Natural killer cell (primary cell): ENCODE data around the gene ZEB2. TPM values are rescaled to one million over a fixed set of nuclear protein-coding genes. Genes with fewer than 3 reads are reported as not detected.
A peak's percentile ranks its signal among the peaks of the same experiment; 100 is the strongest.
"Not testable (repeated sequence)": the region's sequence is repeated elsewhere in the genome, so short reads cannot be mapped to it uniquely, and the experiment has no call there.

Source experiments
- ATAC-seq, 3 donors: fragments of 150-1000 bp in 2 of 3; fragments of 200-7000 bp in 1 of 3; cut with Tn5 transposase; 1 replicate in 1 of 3; 2 replicates in 2 of 3; pipeline ENCODE4 v1.10.0; 2021; ENCODE audit warnings: mild to moderate bottlenecking in 2 of 3, moderate library complexity in 2 of 3
- DNase-seq, 2 donors: peaks; one replicate each; pipeline versions ENCODE4 v3.0.0 to v3.0.0-alpha.2; 2013 to 2021; ENCODE audit warnings: mixed read lengths in 1 of 2
- H3K27ac ChIP-seq: one replicate; pipeline ENCODE4 v1.5.1; 2013; ENCODE audit warnings: mild to moderate bottlenecking, low read length
- H3K27me3 ChIP-seq: one replicate; pipeline ENCODE4 v1.6.1; 2013; ENCODE audit warnings: low read length; ENCODE audit not compliant: control insufficient read depth, insufficient read depth
- H3K36me3 ChIP-seq: one replicate; pipeline ENCODE4 v1.6.1; 2013; ENCODE audit warnings: low read length; ENCODE audit not compliant: control insufficient read depth, insufficient read depth
- H3K4me1 ChIP-seq: one replicate; pipeline ENCODE4 v1.6.1; 2013; ENCODE audit warnings: low read length; ENCODE audit not compliant: control insufficient read depth, insufficient read depth
- H3K4me3 ChIP-seq: one replicate; pipeline ENCODE4 v1.5.1; 2013; ENCODE audit warnings: low read length
- H3K9me3 ChIP-seq: one replicate; pipeline ENCODE4 v1.6.1; 2013; ENCODE audit warnings: low read length; ENCODE audit not compliant: control insufficient read depth, insufficient read depth
- H3K27ac Mint-ChIP-seq, 2 donors: one replicate each; pipeline ENCODE4 v1.8.0; 2022; ENCODE audit warnings: mild to moderate bottlenecking in 2 of 2, mixed read lengths in 2 of 2, moderate library complexity in 1 of 2
- H3K27me3 Mint-ChIP-seq, 2 donors: one replicate each; pipeline ENCODE4 v1.8.0; 2022; ENCODE audit warnings: low read depth in 2 of 2, mixed read lengths in 2 of 2
- H3K36me3 Mint-ChIP-seq: one replicate; pipeline ENCODE4 v1.8.0; 2022; ENCODE audit warnings: mixed read lengths
- H3K4me1 Mint-ChIP-seq, 2 donors: one replicate each; pipeline ENCODE4 v1.8.0; 2022; ENCODE audit warnings: mixed read lengths in 2 of 2
- H3K4me3 Mint-ChIP-seq: one replicate; pipeline ENCODE4 v1.8.0; 2022; ENCODE audit warnings: mild to moderate bottlenecking, moderate library complexity, mixed read lengths
- H3K9me3 Mint-ChIP-seq, 2 donors: one replicate each; pipeline ENCODE4 v1.8.0; 2022; ENCODE audit warnings: mixed read lengths in 2 of 2
- CTCF ChIP-seq: fragments of 200-600 bp; IDR thresholded peaks from one replicate; pipeline ENCODE4 v1.8.0; 2022; ENCODE audit warnings: antibody characterized with exemption
- WGBS: methylation state at CpG from one replicate; pipeline ENCODE4 v1.1.7; 2013; ENCODE audit warnings: missing lambda C conversion rate; ENCODE audit not compliant: insufficient coverage; 5-methylcytosine and 5-hydroxymethylcytosine counted together
- intact Hi-C: fragments of 100-400 bp; cut with micrococcal nuclease; formaldehyde crosslinking; loops from one replicate; pipeline ENCODE4 v1.14.2; 2022
- total RNA-seq, 4 donors: library from RNA; stranded (reverse); fragments of 120-200 nt in 1 of 4; gene quantifications; one replicate each; pipeline versions ENCODE4 v1.2.3 to v1.2.4, GENCODE V29; 2013 to 2022

The ZEB2 gene
- total RNA-seq, 3 donors from 2014 or later (not counting 1 experiment from before 2014, with no cell fraction given) = 718 to 1,143 (median 944) TPM

DNA sequence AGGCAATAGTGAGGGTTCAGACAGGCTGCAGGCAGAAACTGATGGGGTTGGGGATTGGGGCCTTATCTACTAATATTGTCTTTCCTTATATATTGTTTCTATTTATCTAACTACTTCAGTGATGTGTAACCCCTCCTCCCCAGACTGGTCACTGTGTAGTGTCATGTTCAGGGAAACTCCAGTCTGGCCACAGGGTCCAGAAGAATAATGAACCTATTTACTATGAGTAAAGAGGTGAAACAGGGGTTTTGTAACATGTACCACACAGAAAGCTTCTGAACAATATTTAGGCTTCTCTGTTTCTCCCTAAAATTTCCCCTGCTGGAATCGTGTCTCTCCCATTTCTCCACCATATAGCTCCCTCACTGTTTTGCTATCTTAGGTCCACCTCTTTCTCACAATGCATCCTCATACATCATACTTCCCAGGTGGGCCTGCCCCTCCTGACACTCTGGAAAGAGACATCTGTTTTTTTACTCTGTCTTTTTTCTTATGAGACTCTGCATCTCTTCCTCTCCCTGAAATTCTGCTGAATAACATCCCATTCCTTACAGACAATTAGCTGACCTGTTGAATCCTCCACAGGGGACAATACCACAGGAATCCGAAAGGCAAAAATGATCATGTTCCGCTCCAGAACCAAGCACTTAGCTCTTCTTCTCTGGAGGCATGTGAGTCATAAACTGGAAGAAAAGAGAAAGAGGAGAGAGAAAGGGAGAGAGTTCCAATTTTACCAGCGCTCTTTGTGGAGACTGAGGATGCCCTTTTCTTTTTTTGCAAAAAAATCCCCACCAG, 154.8 kb downstream of the ZEB2 start:
- WGBS = 77% methylated on average over 3 of the region's 4 CpGs
- Histone ChIP-seq H3K27ac (no peak overlapping the region), H3K9me3 (no peaks in the 10 kb centered on the region), H3K4me1 (no peaks in the 10 kb centered on the region), H3K36me3 (no peaks in the 10 kb centered on the region), H3K27me3 (no peaks in the 10 kb centered on the region), H3K4me3 (no peak overlapping the region)
- intact Hi-C loops = no loop called here
- no peak for TF ChIP-seq CTCF
- ATAC-seq (peak in 2 of 3 donors; percentile 53 to 61), DNase-seq (no peak)
- H3K9me3 Mint-ChIP-seq = no peaks in the 10 kb centered on the region
- H3K4me1 Mint-ChIP-seq = peaks cover 4 to 7% of the 10 kb centered on the region in 2 donors
- no peaks in the 10 kb centered on the region for H3K27me3 Mint-ChIP-seq
- no peaks in the 10 kb centered on the region for H3K36me3 Mint-ChIP-seq
- no peak overlapping the region for H3K4me3 Mint-ChIP-seq
- H3K27ac Mint-ChIP-seq = no peak overlapping the region

DNA sequence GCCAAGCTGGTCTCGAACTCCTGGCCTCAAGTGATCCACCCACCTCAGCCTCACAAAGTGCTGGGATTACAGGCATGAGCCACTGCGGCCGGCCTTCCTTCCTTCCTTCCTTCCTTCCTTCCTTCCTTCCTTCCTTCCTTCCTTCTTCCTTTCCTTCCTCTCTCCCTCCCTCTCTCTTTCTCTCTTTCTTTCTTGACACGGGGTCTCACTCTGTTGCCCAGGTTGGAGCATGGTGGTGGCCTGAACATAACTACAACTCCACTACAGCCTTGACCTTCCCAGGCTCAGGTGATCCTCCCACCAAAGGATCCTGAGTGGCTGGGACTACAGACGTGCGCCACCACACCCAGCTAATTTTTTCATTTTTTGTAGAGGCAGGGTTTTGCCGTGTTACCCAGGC, 155.7 kb downstream of the ZEB2 start:
- H3K9me3 ChIP-seq, H3K4me3 Mint-ChIP-seq, H3K36me3 ChIP-seq, intact Hi-C loops, H3K27ac ChIP-seq, H3K4me1 ChIP-seq, H3K4me1 Mint-ChIP-seq, H3K36me3 Mint-ChIP-seq, H3K27ac Mint-ChIP-seq, ATAC-seq, H3K27me3 ChIP-seq, H3K9me3 Mint-ChIP-seq, H3K27me3 Mint-ChIP-seq, DNase-seq, H3K4me3 ChIP-seq: not testable (repeated sequence)
- 90% methylated on average over 7 of the region's 7 CpGs for WGBS

- Mint-ChIP-seq H3K36me3 (no peaks in the 10 kb centered on the region), H3K27me3 (peaks cover 0 to 7% of the 10 kb centered on the region in 2 donors), H3K4me3 (no peak overlapping the region), H3K27ac (no peak overlapping the region), H3K9me3 (no peaks in the 10 kb centered on the region), H3K4me1 (no peaks in the 10 kb centered on the region)
- no peak overlapping the region for H3K27ac ChIP-seq
- H3K4me1 ChIP-seq = no peaks in the 10 kb centered on the region
- H3K36me3 ChIP-seq = no peaks in the 10 kb centered on the region
- no peaks in the 10 kb centered on the region for H3K27me3 ChIP-seq
- H3K9me3 ChIP-seq = no peaks in the 10 kb centered on the region
- ATAC-seq (no peak), DNase-seq (no peak)
- intact Hi-C loops = no loop called here
- H3K4me3 ChIP-seq = no peak overlapping the region
- no peak for TF ChIP-seq CTCF
- WGBS = 100% methylated on average over 1 of the region's 1 CpG
Observed at GRCh38 chr2:144362401-144362800, 157.5 kb downstream of the ZEB2 start.

DNA sequence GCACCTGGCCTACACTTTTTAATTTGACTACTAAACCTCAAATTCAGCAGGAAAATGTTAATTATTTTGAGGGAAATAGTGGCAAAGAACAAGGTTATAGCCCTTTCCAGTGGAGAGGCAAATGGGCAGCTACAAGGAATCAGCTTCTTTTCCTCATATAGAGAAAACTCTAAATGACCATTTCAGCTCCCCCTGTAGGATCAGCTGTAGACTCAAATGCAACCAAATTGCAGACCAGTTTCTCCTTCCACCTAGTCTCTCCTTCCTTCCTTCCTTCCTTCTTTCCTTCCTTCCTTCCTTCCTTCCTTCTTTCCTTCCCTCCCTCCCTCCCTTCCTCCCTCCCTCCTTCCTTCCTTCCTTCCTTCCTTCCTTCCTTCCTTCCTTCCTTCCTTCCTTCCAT, 158.2 kb downstream of the ZEB2 start:
- Histone ChIP-seq H3K9me3 (no peaks in the 10 kb centered on the region), H3K4me3 (no peak overlapping the region), H3K4me1 (no peaks in the 10 kb centered on the region), H3K36me3 (no peaks in the 10 kb centered on the region), H3K27me3 (no peaks in the 10 kb centered on the region), H3K27ac (no peak overlapping the region)
- H3K36me3 Mint-ChIP-seq = no peaks in the 10 kb centered on the region
- no peak overlapping the region for H3K27ac Mint-ChIP-seq
- DNase-seq (no peak), ATAC-seq (no peak)
- no peak overlapping the region for H3K4me3 Mint-ChIP-seq
- no peak for TF ChIP-seq CTCF
- H3K27me3 Mint-ChIP-seq = peaks cover 0 to 7% of the 10 kb centered on the region in 2 donors
- intact Hi-C loops = no loop called here
- H3K4me1 Mint-ChIP-seq = no peaks in the 10 kb centered on the region
- no peaks in the 10 kb centered on the region for H3K9me3 Mint-ChIP-seq
